ENCODE data around the gene CRLF1.

The CRLF1 gene

DNA sequence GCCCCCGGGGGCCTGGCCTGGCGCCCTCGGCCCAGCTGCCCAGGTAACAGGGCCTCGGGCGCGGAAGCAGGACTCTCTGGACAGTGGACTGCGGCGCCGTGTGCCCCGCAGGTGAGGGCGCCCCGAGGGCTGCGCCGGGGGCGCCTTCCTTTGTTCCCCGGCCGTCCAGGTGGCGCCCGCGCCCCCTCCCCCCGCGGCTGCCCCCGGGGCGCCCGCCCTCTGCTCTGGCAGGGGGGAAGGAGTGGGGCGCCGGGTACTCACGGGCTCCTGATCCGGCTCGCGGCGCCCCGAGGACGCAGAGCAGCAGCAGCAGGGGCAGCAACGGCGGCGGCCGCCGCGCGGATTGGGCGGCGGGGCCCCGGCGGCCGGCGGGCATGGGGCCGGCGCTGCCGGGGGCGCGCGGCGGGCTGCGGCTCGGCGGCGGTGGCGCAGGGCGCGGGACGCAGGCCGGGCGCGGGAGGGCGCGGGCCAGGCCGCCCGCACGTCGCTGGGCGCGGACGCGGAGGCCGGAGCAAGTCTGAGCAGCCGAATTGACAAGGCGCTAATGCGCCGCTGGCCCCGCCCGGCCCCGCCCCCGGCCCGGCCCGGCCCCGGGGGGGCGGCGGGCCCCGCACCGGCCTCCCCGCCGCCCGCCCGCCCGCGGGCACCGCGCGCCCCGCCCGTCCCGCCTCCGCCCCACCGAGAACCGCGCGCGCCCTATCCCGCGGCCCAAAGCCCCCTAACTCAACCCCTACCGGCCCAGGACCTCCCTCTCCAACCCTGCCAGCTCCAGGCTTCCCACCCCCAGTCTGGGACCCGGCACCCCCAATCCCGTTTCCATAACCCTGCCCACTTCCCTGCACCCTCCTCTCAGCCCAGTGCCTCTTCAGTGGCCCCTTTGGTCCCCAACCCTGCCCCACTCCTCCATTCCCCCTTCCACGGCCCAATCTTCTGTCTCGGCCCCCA, at the start of gene CRLF1:
CRLF1 (minus strand) TSS at position 519 of the 945 bp plus-strand sequence; CDS start at position 376, 143 bp downstream.
- no peak for DNase-seq

GRCh38 chr19:18655173-18655844, 48.7 kb upstream of the CRLF1 start:
- DNase-seq: no peak

- no peak for DNase-seq
Measured at GRCh38 chr19:18654469-18654868, 47.9 kb upstream of the CRLF1 start.

DNA sequence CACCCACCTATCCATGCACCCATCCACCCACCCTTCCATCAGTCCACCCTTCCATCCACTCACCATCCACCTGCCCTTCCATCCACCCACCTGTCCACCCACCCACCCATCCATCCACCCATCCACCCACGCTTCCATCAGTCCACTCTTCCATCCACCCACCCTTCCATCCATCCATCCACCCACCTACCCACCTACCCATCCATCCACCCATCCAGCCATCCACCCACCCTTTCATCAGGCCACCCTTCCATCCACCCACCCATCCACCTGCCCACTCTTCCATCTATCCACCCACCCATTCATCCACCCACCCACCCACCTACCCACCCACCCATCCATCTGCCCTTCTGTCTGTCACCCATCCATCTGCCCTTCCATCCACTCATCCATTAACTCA, 47.3 kb upstream of the CRLF1 start:
- no peak for DNase-seq

DNA sequence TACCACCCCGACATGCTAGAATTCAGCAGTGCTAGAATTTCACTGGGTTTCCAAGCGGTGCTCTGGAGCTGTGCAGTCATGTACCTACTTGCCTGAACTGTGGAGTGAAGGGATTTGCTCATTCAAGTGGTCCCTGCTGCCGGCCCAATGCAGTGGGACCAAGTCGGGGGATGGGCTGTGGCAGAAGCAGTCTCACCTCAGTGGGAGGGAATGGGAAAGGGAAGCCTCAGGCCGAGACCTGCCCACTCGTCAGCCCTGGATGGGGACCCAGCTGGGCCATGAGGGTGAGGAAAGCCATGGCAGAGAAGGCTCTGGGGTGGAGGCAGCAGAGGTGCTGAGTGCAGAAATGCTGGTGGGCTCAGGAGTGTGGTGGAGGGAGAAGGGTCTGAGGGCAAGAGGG, 45.1 kb upstream of the CRLF1 start:
- DNase-seq: no peak

GRCh38 chr19:18651300-18651699, 44.7 kb upstream of the CRLF1 start:
- DNase-seq: no peak

GRCh38 chr19:18650468-18651041, 44.0 kb upstream of the CRLF1 start:
- DNase-seq: peak in 2 of 14 donors; percentile 9 to 33

GRCh38 chr19:18650021-18650390, 43.4 kb upstream of the CRLF1 start:
- DNase-seq: peak in 4 of 14 donors; percentile 13 to 44 (median 36)

DNA sequence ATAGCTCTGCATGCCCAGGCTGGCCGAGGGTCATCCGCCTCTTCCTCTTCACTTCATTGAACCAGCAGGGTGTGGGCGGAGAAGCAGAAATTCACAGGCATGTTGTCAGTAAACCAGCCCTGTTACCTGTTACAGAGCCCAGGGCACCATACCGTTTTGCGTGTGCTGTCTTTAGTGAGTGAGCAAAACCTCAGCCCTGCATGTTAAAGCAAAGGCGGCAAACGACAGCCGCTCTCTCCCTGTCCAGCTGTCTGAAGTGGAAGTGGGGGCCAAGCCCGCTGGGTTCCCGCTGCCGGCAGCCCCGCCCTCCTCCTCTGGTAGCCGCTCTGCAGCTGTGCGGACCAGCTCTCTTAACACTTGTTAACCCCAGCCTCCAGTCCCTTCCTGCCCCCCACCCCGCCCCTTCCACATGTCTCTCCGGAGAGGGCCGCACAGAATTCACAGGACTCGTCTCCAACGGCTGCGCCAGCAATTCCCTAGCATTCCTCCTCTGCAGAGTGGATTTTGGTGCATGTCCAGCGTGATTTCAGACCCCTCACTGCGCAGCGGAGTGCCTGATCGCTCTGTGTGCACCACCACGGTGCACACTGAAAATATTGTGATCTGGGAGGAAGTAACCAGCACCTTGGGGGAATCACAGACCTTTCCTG, 42.9 kb upstream of the CRLF1 start:
- DNase-seq: peak in 6 of 14 donors; percentile 15 to 54 (median 44)

GRCh38 chr19:18648973-18649315, 42.3 kb upstream of the CRLF1 start:
- no peak for DNase-seq

- no peak for DNase-seq
Measured at GRCh38 chr19:18647807-18648206, 41.2 kb upstream of the CRLF1 start.

DNA sequence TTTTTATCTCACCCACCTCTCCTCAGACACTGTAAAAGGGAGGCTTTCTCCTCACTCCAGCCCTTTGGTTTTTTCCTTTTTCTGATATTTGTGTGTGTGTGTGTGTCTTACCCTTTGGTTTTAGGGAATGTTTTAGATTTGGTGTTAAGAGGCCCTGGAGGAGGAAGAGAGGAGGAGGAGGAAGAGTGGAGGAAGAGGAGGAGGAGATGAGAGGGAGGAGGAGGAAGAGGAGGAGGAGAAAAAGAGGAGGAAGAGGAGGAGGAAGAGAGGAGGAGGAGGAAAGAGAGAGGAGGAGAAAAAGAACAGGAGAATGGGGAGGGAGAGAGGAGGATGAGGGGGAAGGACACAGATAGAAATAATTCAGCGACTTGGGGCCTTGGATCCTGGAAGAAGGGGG, 40.8 kb upstream of the CRLF1 start:
- DNase-seq: no peak

- no peak for DNase-seq
Measured at GRCh38 chr19:18646535-18647370, 40.2 kb upstream of the CRLF1 start.

GRCh38 chr19:18645035-18645511, 38.5 kb upstream of the CRLF1 start:
- DNase-seq: peak in 11 of 14 donors; percentile 16 to 88 (median 71)

DNA sequence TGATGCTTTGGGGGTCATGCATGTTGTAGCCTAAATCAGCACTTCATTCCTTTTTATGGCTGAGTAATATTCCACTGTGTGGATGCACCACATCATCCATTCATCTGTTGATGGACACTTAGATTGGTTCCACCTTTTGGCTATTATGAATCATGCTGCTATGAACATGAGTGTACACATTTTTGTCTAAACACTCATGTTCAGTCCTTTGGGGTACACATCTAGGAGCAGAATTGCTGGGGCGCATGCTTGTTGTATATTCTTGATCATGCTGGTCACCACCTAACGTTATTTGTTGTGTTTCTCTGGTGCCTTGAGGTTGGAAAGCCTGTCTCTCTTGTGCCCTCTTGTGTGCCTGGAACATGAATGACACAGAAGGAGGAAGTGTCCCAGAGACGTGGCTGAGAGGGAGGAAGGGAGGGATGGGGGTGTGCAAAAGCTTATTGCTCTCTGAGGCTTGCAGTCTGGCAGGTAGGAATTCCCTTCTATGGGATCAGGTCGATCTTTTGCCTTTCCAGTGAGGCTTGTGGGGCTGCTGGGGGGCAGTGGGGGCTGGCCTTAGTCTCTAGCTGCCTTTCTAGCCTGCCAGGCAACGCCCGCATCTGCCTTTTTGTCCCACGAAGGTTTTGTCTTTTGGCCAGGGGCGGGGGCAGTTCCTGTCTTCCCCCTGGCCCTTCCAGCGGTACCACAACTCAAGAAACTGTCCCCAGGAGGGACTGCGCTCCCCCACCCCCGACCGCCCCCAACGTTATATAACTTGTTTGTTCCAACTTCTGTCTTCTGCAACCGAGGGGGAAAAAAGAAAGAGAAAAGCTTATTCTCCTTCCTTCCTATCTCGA, 37.8 kb upstream of the CRLF1 start:
- peak in 8 of 14 donors; percentile 20 to 72 (median 50) for DNase-seq

GRCh38 chr19:18639706-18640243, 33.2 kb upstream of the CRLF1 start:
- no peak for DNase-seq

DNA sequence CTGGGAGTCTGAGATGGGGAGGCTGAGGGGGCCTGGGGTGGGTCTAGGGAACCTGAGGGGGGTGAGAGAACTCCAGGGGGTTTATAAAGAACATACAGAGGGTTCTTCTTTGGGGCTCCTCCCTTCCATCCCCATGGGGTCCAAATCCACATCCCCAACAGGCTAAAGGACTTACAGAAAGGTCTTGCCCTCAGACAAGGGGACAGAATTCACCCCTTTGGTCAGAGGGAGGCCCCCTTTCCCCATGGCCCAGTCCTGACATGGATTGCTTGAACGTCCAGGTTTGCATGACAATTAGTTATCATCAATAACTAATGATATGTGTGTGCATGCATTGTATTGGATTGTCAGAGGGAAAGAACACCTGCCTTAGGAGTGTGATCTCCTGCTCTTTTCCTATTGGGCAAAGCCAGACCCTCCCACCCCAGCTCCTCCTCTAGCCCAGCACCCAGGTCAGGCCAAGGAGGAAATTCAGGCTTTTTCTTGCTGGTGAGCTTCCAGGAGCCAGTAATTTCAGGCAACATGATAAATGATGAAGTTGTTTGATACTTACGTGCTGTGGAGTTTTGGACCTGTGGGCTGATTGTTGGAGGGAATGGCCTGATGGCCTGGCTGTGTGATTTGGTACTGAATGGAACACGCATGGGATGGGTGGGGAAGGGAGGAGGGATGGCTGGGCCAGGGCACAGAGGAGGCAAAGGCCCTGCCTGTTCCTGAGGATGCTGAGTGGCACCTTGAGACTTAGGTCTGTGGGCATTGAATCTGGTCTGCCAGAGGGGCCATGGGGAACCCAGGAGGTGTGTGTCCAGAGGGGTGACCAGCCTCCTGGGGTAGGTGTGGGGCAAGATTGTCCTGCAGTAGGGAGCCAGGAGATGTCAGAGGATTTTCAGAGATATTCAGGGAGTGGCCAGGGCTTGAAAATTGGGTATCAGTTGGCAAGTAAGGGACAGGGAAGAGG, 31.4 kb upstream of the CRLF1 start:
- peak in 1 of 14 donors; percentile 36 for DNase-seq

- DNase-seq: no peak
Measured at GRCh38 chr19:18636969-18637629, 30.5 kb upstream of the CRLF1 start, which contains the start of gene KLHL26. Gene KLHL26 (plus strand): TSS chr19:18637028. CDS start chr19:18637055, 27 bp downstream.
